T47D (cell line): Measurements from ENCODE around the gene GREB1.

ENCODE experiments used
- DNase-seq, 2 experiments: peaks; one replicate each; pipeline versions ENCODE4 v3.0.0 to v3.0.0-alpha.2; 2011 to 2012; ENCODE audit warnings: low read depth in 1 of 2, low spot score in 1 of 2
- JUND ChIP-seq: IDR thresholded peaks from 2 replicates; pipeline ENCODE4 v1.6.1; 2012; ENCODE audit warnings: low read depth
- in situ Hi-C: cut with HindIII; loops from 2 replicates; pipeline ENCODE4 v1.10.0; 2016; ENCODE audit warnings: low sequenced_read_pairs, low pct_unique_long_range_greater_than_20kb

The GREB1 gene

DNA sequence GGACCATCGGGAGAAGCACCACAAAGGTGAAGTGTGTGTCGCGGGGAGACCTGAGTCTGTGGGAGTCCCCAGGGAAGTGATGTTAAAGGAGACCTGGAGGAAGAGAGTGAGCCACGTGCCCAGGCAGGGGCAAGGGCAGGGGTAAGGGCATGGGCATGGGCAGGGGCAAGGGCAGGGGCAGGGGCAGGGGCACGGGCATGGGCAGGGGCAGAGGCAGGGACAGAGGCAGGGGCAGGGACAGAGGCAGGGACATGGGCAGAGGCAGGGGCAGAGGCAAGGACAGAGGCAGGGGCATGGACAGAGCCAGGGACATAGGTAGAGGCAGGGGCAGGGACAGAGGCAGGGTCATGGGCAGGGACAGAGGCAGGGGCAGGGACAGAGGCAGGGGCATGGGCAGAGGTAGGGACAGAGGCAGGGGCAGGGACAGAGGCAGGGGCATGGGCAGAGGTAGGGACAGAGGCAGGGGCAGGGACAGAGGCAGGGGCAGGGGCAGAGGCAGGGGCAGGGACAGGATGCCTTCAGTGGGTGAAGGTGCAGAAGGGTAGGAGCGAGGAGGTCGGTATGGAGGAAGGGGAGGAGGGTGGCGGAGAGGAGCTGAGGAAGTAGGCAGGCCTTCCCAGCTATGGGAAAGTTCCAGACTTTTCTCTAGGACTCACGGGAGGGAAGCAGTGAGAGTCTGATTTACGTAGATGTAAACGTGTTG is 102.9 kb downstream of the GREB1 start:
- TF ChIP-seq JUND = no peak
- no peak for DNase-seq
- in situ Hi-C loops = no loop called here

DNA sequence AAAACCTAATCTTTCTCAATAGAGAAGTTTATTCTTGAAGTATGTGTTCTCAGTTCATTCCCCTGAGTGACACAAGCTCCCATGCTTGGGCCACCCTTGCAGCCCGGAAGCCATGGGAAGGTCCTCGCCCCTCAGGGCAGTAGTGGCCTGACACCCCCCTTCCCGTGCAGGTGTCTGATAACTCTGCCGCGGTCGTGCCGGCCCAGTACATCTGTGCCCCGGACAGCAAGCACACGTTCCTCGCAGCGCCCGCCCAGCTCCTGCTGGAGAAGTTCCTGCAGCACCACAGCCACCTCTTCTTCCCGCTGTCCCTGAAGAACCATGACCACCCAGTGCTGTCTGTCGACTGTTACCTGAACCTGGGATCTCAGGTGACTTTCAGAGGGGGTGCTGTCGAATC is 103.7 kb downstream of the GREB1 start:
- in situ Hi-C loops = no loop called here
- no peak for TF ChIP-seq JUND
- DNase-seq = no peak

DNA sequence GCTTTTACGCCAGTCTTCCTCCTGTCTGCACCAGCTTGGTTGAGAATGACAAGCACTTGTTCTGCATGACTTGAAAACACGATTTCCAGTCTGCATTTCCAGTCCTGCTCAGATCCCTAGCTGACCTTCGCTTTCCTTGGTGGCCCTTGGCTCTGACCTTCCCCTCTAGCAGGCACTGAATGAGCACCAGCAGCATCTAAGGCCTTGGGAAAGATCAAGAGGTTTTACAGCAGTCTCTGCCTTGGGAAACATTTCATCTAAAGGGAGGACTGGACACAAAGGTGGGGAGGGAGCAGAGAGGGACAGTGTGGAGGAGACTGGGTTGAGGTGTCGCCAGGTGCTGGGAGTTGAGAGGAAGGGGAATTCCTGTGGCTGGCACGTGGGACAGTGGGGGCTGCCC is 105.7 kb downstream of the GREB1 start:
- no peak for DNase-seq
- in situ Hi-C loops = no loop called here
- no peak for TF ChIP-seq JUND

DNA sequence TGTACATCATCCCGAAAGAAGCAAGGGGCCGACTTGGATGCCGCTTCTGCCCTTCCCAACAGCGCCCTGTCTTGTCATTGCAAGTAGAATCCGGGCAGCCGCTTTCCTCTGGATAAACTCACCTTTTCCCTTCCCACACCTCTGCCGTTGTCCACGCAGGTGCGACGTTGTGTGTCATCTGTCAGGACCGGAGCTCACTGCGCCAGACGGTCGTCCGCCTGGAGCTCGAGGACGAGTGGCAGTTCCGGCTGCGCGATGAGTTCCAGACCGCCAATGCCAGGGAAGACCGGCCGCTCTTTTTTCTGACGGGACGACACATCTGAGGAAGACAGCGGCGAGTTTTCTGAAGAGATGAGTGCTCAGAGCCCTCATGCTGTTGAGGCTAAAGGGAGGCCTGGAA is 106.3 kb downstream of the GREB1 start:
- no peak for TF ChIP-seq JUND
- no peak for DNase-seq
- in situ Hi-C loops = no loop called here

DNA sequence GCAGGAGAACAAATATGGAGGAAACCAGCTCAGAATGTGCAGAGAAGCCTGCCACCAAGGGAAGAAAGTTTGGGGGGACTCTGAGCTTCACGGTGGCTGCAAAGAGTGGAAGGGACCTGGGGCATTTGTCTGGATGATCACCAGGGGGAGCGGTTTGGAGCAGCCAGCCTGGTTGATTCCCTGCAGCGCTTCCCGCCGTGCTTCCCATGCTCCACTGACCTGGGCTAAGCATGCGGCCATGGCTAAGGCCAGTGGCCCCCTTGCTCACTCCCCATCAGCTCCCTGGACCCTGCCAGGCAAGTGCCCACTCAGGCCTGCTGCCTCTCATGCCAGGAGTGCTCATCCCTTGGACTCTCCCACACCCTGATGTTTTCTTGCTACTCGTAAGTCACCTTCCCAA is 109.1 kb downstream of the GREB1 start:
- TF ChIP-seq JUND = no peak
- no peak for DNase-seq
- in situ Hi-C loops = no loop called here

DNA sequence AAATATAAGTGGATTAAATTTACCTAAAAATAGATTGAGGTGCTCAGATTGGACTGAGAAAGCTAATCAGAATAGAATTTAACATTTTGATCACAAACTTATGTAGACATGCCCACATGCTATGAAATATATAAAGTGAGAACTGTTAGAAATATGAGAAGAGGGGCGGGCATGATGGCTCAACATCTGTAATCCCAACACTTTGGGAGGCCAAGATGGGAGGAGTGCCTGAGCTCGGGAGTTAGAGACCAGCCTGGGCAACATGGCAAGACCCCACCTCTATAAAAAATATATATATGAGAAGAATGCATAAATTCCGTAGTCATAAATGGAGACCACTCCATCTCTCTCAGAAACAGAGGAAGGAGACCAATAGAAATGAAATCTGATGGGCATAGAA is 110.4 kb downstream of the GREB1 start:
- no peak for DNase-seq
- in situ Hi-C loops = no loop called here
- no peak for TF ChIP-seq JUND

DNA sequence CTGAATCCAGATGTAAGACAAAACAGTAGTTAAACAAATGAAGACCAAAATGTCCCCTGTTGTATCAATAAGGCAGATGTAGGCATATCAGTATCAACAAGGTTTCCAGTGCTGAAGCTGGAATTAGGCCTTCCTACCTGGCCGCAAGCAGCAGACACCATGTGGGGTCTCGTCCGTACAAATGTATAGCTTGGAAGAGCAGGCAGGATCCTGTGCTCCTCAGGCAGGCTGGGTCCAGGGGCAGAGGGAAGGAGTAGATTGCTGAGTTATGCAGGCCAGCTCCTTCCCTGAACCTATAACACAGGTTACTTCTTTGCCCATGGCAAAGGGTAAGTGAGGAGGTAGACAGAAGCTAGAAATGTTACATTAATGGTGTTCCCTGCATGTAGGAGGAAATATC is 112.7 kb downstream of the GREB1 start:
- in situ Hi-C loops = no loop called here
- no peak for DNase-seq
- TF ChIP-seq JUND = no peak

DNA sequence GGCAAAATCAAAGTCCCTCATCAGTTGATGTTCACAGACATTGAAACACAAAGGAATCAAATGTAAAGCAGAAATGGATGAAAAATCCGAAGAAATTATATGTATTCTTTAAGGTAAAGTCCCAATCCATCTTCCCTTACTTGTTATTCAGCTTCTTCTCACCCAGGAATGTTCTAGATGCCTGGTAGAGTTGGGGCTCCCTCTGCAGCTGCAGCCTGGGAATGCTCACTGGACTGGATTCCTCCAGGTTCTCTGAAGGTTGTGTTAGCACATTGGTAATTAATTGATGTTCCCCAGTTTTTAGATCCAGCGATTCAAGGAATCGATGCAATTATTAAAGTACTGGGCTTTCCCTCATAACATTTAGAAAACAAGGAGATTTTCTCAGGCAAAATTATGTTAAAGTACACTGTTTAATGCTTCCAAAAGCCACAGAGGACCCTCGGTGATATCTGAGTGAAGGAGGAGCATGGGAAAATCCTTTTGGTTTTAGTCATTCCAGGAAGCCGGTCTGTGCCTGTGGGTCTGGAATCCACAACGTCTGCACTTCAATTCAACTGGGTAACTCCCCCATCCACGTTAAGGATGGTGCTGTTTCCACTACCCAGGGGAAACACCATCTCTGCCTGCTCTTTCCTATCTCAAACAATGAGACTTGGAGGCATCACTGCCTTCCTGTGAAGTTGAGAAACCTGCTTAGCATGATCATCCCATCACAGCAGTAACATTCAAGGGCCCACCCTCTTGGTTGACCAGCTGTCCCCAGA is 114.2 kb downstream of the GREB1 start:
- in situ Hi-C loops = no loop called here
- TF ChIP-seq JUND = no peak
- peak; percentile 41 to 52 for DNase-seq

DNA sequence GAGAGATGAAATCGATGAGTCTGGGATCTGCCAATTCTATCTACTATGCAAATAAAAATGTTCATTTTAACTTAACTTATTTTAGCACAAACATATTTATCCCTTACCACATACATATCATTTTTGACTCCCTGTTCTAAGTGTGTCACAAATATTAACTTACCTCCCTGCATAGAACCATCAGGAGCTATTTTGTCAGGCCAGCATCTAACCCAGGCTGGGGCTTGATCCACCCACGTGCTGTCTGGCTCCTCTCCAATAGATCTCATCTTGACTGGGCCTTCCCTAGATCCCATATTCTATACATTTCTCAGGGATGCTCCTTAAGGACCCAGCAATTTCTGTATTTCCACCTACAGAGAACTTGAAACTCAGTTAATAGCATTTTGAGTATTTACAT is 115.2 kb downstream of the GREB1 start:
- no peak for TF ChIP-seq JUND
- in situ Hi-C loops = no loop called here
- no peak for DNase-seq

DNA sequence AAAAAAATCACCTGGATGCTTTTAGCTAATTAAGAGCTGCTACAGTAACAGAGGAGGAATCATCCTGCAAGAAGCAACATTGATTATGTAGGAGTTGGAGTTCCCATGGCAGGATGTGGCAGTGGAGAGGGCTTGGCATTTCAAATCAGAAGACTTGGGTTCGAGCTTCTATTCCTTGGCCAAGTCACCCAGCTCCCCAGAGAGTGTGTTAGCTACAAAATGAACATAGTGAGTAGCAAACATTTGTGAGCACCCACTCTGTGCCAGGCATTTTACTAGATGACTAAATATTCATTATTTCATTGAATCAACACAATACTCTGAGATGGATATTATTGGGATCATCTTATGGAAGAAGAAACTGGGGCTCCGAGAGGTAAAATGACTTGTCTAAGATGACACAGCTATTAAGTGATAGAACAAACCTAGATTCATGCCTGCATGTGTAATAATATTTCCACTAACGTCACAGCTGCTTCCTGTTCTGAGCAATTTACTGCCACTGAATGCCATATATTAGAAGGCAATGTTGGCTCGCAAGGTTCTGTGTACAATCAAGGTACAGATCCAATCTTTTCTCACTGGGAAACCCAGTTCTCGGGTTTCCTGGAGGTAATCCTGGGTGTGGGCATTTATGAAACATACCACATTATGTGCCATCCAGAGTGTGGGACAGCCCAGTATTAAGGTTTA is 118.2 kb downstream of the GREB1 start:
- in situ Hi-C loops = no loop called here
- DNase-seq = no peak
- TF ChIP-seq JUND = no peak

DNA sequence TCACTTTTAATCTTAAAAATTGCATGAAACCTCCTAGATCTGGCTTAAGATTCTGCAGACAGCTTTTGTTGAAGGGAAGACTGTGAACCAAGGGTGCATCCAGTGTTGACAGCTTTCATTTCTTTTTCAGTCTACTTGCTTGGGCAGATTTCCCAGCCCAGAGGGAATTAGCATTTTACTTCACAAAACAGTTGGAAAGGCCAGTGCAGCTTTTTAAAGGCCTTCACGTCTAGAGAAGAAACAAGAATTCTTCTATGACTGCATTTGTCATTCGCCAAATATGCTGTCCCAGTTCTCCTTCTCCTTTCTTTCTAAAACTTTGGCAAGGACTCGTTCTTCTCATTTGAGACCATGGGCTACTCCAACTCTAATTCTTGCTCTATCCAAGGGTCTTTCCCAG is 118.7 kb downstream of the GREB1 start:
- no peak for TF ChIP-seq JUND
- in situ Hi-C loops = no loop called here
- no peak for DNase-seq

DNA sequence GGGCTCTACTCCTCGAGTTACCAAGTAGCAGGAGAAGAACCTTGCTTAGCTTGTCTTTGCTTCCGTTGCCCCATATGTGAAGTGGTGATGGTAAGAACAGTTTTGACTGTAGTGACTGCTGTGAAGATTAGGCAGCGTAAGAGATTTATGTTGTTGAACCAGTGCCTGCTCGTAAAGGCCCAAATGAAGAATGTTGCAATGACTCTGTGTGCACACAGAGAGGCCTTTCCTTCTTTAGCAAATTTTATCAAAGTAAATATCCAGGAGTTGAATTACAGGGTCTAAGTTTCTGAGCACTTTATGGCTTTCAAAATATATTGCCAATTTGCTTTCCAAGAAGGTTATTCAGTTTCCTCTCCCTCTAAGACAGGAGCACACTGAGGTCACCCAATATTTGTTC is 121.7 kb downstream of the GREB1 start:
- no peak for TF ChIP-seq JUND
- in situ Hi-C loops = no loop called here
- DNase-seq = peak in 1 of 2 experiments; percentile 45

DNA sequence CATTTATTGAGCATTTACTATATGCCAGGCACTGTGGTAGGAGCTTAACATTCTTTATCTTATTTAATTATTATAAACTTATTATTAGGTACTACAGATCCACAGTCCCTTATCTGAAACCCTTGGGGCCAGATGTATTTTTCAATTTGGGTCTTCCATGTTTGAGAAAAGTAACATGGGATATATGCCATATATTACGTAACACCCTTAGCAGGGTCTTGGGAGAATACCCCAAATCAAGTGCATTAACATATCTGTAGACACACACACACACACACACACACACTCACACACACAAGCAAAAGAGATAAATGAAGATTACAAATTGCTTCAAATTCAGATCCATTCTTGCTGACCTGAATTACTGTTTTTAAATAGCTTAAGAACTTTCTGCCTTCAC is 122.4 kb downstream of the GREB1 start:
- TF ChIP-seq JUND = no peak
- DNase-seq = no peak
- in situ Hi-C loops = no loop called here
